Measurements from ENCODE around the gene GRIN2B. TPM values are rescaled to one million over a fixed set of nuclear protein-coding genes. Genes with fewer than 3 reads are reported as not detected.

The GRIN2B gene
- total RNA-seq, 2 donors from 2014 or later: not detected

GRCh38 chr12:13947276-13947946, 34.0 kb downstream of the GRIN2B start:
- no peak for ATAC-seq
- H3K27me3 Mint-ChIP-seq: peaks cover 8% of the 10 kb centered on the region

GRCh38 chr12:13945641-13946040, 35.8 kb downstream of the GRIN2B start:
- no peak overlapping the region for H3K27ac Mint-ChIP-seq
- no peaks in the 10 kb centered on the region for H3K9me3 ChIP-seq (ENCODE audit: control insufficient read depth, low read length, poor library complexity, severe bottlenecking)
- DNase-seq: no peak
- H3K4me3 Mint-ChIP-seq: no peak overlapping the region
- H3K27me3 Mint-ChIP-seq: peaks cover 16% of the 10 kb centered on the region
- no peaks in the 10 kb centered on the region for H3K4me1 Mint-ChIP-seq
- ATAC-seq: no peak
- H3K36me3 Mint-ChIP-seq (ENCODE audit: low read depth): no peaks in the 10 kb centered on the region

More at GRCh38 chr12:13947276-13947946, 34.0 kb downstream of the GRIN2B start:
- no peak for DNase-seq
- H3K9me3 ChIP-seq (ENCODE audit: control insufficient read depth, low read length, poor library complexity, severe bottlenecking): no peaks in the 10 kb centered on the region
- H3K4me1 Mint-ChIP-seq: peaks cover 2% of the 10 kb centered on the region
- no peaks in the 10 kb centered on the region for H3K36me3 Mint-ChIP-seq (ENCODE audit: low read depth)
- no peak overlapping the region for H3K4me3 Mint-ChIP-seq
- H3K27ac Mint-ChIP-seq: no peak overlapping the region

GRCh38 chr12:13945236-13945635, 36.2 kb downstream of the GRIN2B start:
- Mint-ChIP-seq H3K36me3 (ENCODE audit: low read depth) (no peaks in the 10 kb centered on the region), H3K27me3 (peaks cover 16% of the 10 kb centered on the region), H3K27ac (no peak overlapping the region), H3K4me1 (no peaks in the 10 kb centered on the region), H3K4me3 (no peak overlapping the region)
- H3K9me3 ChIP-seq (ENCODE audit: control insufficient read depth, low read length, poor library complexity, severe bottlenecking): no peaks in the 10 kb centered on the region
- no peak for ATAC-seq
- DNase-seq: no peak

- Mint-ChIP-seq H3K4me3 (no peak overlapping the region), H3K4me1 (no peaks in the 10 kb centered on the region), H3K36me3 (ENCODE audit: low read depth) (no peaks in the 10 kb centered on the region), H3K27ac (no peak overlapping the region), H3K27me3 (peaks cover 7% of the 10 kb centered on the region)
- DNase-seq (no peak), ATAC-seq (no peak)
- no peaks in the 10 kb centered on the region for H3K9me3 ChIP-seq (ENCODE audit: control insufficient read depth, low read length, poor library complexity, severe bottlenecking)
Measured at GRCh38 chr12:13942826-13943225, 38.6 kb downstream of the GRIN2B start.

- Mint-ChIP-seq H3K36me3 (ENCODE audit: low read depth) (no peaks in the 10 kb centered on the region), H3K4me1 (no peaks in the 10 kb centered on the region), H3K27me3 (peaks cover 7% of the 10 kb centered on the region), H3K4me3 (no peak overlapping the region), H3K27ac (no peak overlapping the region)
- DNase-seq (no peak), ATAC-seq (no peak)
- no peaks in the 10 kb centered on the region for H3K9me3 ChIP-seq (ENCODE audit: control insufficient read depth, low read length, poor library complexity, severe bottlenecking)
Measured at GRCh38 chr12:13941258-13942249, 39.8 kb downstream of the GRIN2B start.

- H3K27me3 Mint-ChIP-seq: peaks cover 7% of the 10 kb centered on the region
- DNase-seq: no peak
- no peak overlapping the region for H3K27ac Mint-ChIP-seq
- H3K4me3 Mint-ChIP-seq: no peak overlapping the region
- ATAC-seq: no peak
- no peaks in the 10 kb centered on the region for H3K4me1 Mint-ChIP-seq
- H3K9me3 ChIP-seq (ENCODE audit: control insufficient read depth, low read length, poor library complexity, severe bottlenecking): no peaks in the 10 kb centered on the region
- H3K36me3 Mint-ChIP-seq (ENCODE audit: low read depth): no peaks in the 10 kb centered on the region
Measured at GRCh38 chr12:13940335-13940865, 41.0 kb downstream of the GRIN2B start.

- no peaks in the 10 kb centered on the region for H3K9me3 ChIP-seq (ENCODE audit: control insufficient read depth, low read length, poor library complexity, severe bottlenecking)
- no peak for ATAC-seq
- Mint-ChIP-seq H3K4me3 (no peak overlapping the region), H3K4me1 (no peaks in the 10 kb centered on the region), H3K36me3 (ENCODE audit: low read depth) (no peaks in the 10 kb centered on the region), H3K27me3 (peaks cover 7% of the 10 kb centered on the region), H3K27ac (no peak overlapping the region)
- no peak for DNase-seq
Measured at GRCh38 chr12:13937735-13938134, 43.7 kb downstream of the GRIN2B start.

- no peaks in the 10 kb centered on the region for H3K36me3 Mint-ChIP-seq (ENCODE audit: low read depth)
- no peaks in the 10 kb centered on the region for H3K9me3 ChIP-seq (ENCODE audit: control insufficient read depth, low read length, poor library complexity, severe bottlenecking)
- ATAC-seq: no peak
- H3K27ac Mint-ChIP-seq: no peak overlapping the region
- H3K4me1 Mint-ChIP-seq: no peaks in the 10 kb centered on the region
- H3K27me3 Mint-ChIP-seq: no peaks in the 10 kb centered on the region
- H3K4me3 Mint-ChIP-seq: no peak overlapping the region
- DNase-seq: no peak
Measured at GRCh38 chr12:13935169-13935568, 46.2 kb downstream of the GRIN2B start.
